ELR (cell line): Measurements from ENCODE around the gene LRRIQ1.
A peak's percentile ranks its signal among the peaks of the same experiment; 100 is the strongest.

Experiments used
- DNase-seq: peaks from one replicate; pipeline ENCODE4 v3.0.0-alpha.2; 2015; ENCODE audit warnings: low read depth

The LRRIQ1 gene

GRCh38 chr12:85057370-85057963 is 21.3 kb downstream of the LRRIQ1 start:
- DNase-seq = peak; percentile 68

GRCh38 chr12:85058339-85058738 is 22.2 kb downstream of the LRRIQ1 start:
- DNase-seq = no peak

- DNase-seq = no peak
These were observed 23.4 kb downstream of the LRRIQ1 start for GRCh38 chr12:85059594-85059993.

- no peak for DNase-seq
These were observed 24.8 kb downstream of the LRRIQ1 start for GRCh38 chr12:85060916-85061315.

GRCh38 chr12:85065837-85066482 is 29.8 kb downstream of the LRRIQ1 start:
- no peak for DNase-seq

GRCh38 chr12:85072826-85073225 is 36.7 kb downstream of the LRRIQ1 start:
- no peak for DNase-seq

GRCh38 chr12:85076688-85077430 is 40.7 kb downstream of the LRRIQ1 start:
- DNase-seq = peak; percentile 90

GRCh38 chr12:85085066-85085465 is 48.9 kb downstream of the LRRIQ1 start:
- no peak for DNase-seq

- DNase-seq = no peak
These were observed 53.6 kb downstream of the LRRIQ1 start for GRCh38 chr12:85089792-85090191.

- peak; percentile 33 for DNase-seq
These were observed 56.7 kb downstream of the LRRIQ1 start for GRCh38 chr12:85092814-85093370.

- DNase-seq = no peak
These were observed 59.4 kb downstream of the LRRIQ1 start for GRCh38 chr12:85095501-85095900.

GRCh38 chr12:85130646-85131045 is 94.5 kb downstream of the LRRIQ1 start:
- DNase-seq = no peak

- peak; percentile 22 for DNase-seq
These were observed 102.7 kb downstream of the LRRIQ1 start for GRCh38 chr12:85138833-85139232.

- DNase-seq = no peak
These were observed 111.2 kb downstream of the LRRIQ1 start for GRCh38 chr12:85147331-85147730.

- no peak for DNase-seq
These were observed 116.2 kb downstream of the LRRIQ1 start for GRCh38 chr12:85152311-85152729.

- DNase-seq = peak; percentile 39
These were observed 119.6 kb downstream of the LRRIQ1 start for GRCh38 chr12:85155791-85156190.

GRCh38 chr12:85156569-85156968 is 120.4 kb downstream of the LRRIQ1 start:
- no peak for DNase-seq

GRCh38 chr12:85157035-85157603 is 121.0 kb downstream of the LRRIQ1 start:
- peak; percentile 6 for DNase-seq

GRCh38 chr12:85163752-85164321 is 127.7 kb downstream of the LRRIQ1 start:
- no peak for DNase-seq

- DNase-seq = peak; percentile 24
These were observed 143.6 kb downstream of the LRRIQ1 start for GRCh38 chr12:85179680-85180270.

- peak; percentile 17 for DNase-seq
These were observed 146.5 kb downstream of the LRRIQ1 start for GRCh38 chr12:85182699-85183098.

GRCh38 chr12:85183855-85184254 is 147.7 kb downstream of the LRRIQ1 start:
- DNase-seq = no peak
